H1 (cell line): ENCODE measurements around the gene ANO2. TPM values are rescaled to one million over a fixed set of nuclear protein-coding genes. Genes with fewer than 3 reads are reported as not detected.

Experiments
- CTCF ChIA-PET: fragments of 300-600 bp; sonication (Branson Sonifier 250); formaldehyde crosslinking; loops from one replicate; lab custom pipeline; 2021; ENCODE audit not compliant: partially characterized antibody; lab: Charles Lee
- POLR2A ChIA-PET: fragments of 300-600 bp; sonication (Branson Sonifier 250); formaldehyde crosslinking; loops from one replicate; lab custom pipeline; 2021; ENCODE audit warnings: inconsistent platforms; ENCODE audit not compliant: partially characterized antibody; lab: Charles Lee
- DNase-seq, 2 experiments: peaks; one replicate each; pipeline versions ENCODE4 v3.0.0 to v3.0.0-alpha.2; 2010 to 2022; ENCODE audit warnings: low spot score in 2 of 2, low read depth in 1 of 2, mixed read lengths in 1 of 2
- FAIRE-seq: peaks from 2 replicates; lab custom pipeline; 2011; peaks lifted over from hg19 to GRCh38; lab: Jason Lieb, UNC
- H2AFZ ChIP-seq: 2 replicates; pipeline ENCODE4 v1.8.1; 2012; ENCODE audit warnings: low read length, inconsistent platforms
- H2AK5ac ChIP-seq: 2 replicates; pipeline ENCODE4 v1.6.1; 2013; ENCODE audit warnings: low read depth, low read length
- H2BK120ac ChIP-seq: replicated peaks from 2 replicates; pipeline ENCODE3; 2013; ENCODE audit warnings: low read depth, low read length, inconsistent platforms
- H2BK12ac ChIP-seq: 2 replicates; pipeline ENCODE4 v1.6.1; 2013; ENCODE audit warnings: low read depth, low read length
- H2BK15ac ChIP-seq: 2 replicates; pipeline ENCODE4 v1.6.1; 2013; ENCODE audit warnings: low read length
- H2BK20ac ChIP-seq: 2 replicates; pipeline ENCODE4 v1.6.1; 2013; ENCODE audit warnings: low read length
- H2BK5ac ChIP-seq: 2 replicates; pipeline ENCODE4 v1.6.1; 2013; ENCODE audit warnings: low read depth, low read length
- H3K14ac ChIP-seq: 2 replicates; pipeline ENCODE4 v1.6.1; 2013; ENCODE audit warnings: inconsistent platforms; ENCODE audit not compliant: insufficient read length
- H3K18ac ChIP-seq: 2 replicates; pipeline ENCODE4 v1.6.1; 2013; ENCODE audit warnings: low read length; ENCODE audit errors: extremely low read depth
- H3K23ac ChIP-seq: 2 replicates; pipeline ENCODE4 v1.6.1; 2013; ENCODE audit warnings: inconsistent platforms; ENCODE audit not compliant: insufficient read length
- H3K23me2 ChIP-seq: 2 replicates; pipeline ENCODE4 v1.6.1; 2013; ENCODE audit warnings: low read depth, low read length
- H3K27ac ChIP-seq: 2 replicates; pipeline ENCODE4 v1.6.1; 2011; ENCODE audit warnings: low read depth, low read length, inconsistent platforms
- H3K27me3 ChIP-seq, 4 experiments: replicated peaks in 1 of 4; 1 replicate in 1 of 4; 2 replicates in 3 of 4; pipeline versions ENCODE4 v1.6.1 to v1.8.1; 2011 to 2013; ENCODE audit warnings: low read length in 3 of 4, mild to moderate bottlenecking in 3 of 4, inconsistent platforms in 2 of 4, mixed read lengths in 2 of 4, moderate library complexity in 1 of 4; ENCODE audit not compliant: control insufficient read depth in 3 of 4, insufficient read depth in 3 of 4; ENCODE audit errors: extremely low read depth in 1 of 4
- H3K36me3 ChIP-seq, 4 experiments: 2 replicates each; pipeline versions ENCODE4 v1.6.1 to v1.8.1; 2011 to 2013; ENCODE audit warnings: mild to moderate bottlenecking in 4 of 4, low read length in 3 of 4, moderate library complexity in 2 of 4, control low read depth in 1 of 4, inconsistent platforms in 1 of 4; ENCODE audit not compliant: insufficient read depth in 4 of 4, control insufficient read depth in 2 of 4
- H3K4ac ChIP-seq: replicated peaks from 2 replicates; pipeline ENCODE3; 2013; ENCODE audit warnings: low read length, low read depth, mixed read lengths, inconsistent platforms; ENCODE audit not compliant: insufficient read length
- H3K4me1 ChIP-seq, 4 experiments: replicated peaks in 1 of 4; 1 replicate in 1 of 4; 2 replicates in 3 of 4; pipeline versions ENCODE4 v1.6.1 to v1.8.1; 2011 to 2013; ENCODE audit warnings: low read length in 3 of 4, inconsistent platforms in 2 of 4, mixed read lengths in 1 of 4; ENCODE audit not compliant: insufficient read depth in 4 of 4, control insufficient read depth in 3 of 4
- H3K4me2 ChIP-seq, 2 experiments: 2 replicates each; pipeline versions ENCODE4 v1.6.1 to v1.8.1; 2011 to 2013; ENCODE audit warnings: low read depth in 2 of 2, low read length in 2 of 2, control low read depth in 1 of 2, inconsistent platforms in 1 of 2, mild to moderate bottlenecking in 1 of 2; ENCODE audit not compliant: insufficient read depth in 1 of 2
- H3K4me3 ChIP-seq, 4 experiments: fragments of 200-600, 300-600 bp in 1 of 4; sonication (generic), shearing (Covaris generic), sonication (Bioruptor Twin) in 1 of 4; 2 replicates each; pipeline versions ENCODE4 v1.5.1 to v1.8.1; 2011 to 2016; ENCODE audit warnings: low read length in 4 of 4, low read depth in 3 of 4, control low read depth in 2 of 4, inconsistent platforms in 2 of 4, mild to moderate bottlenecking in 2 of 4, mixed read lengths in 1 of 4, moderate library complexity in 1 of 4; ENCODE audit not compliant: insufficient read depth in 2 of 4; ENCODE audit errors: extremely low read depth in 1 of 4
- H3K56ac ChIP-seq: replicated peaks from 2 replicates; pipeline ENCODE3; 2013; ENCODE audit warnings: low read depth, mild to moderate bottlenecking, mixed read lengths, low read length, inconsistent platforms; ENCODE audit not compliant: insufficient read length
- H3K79me1 ChIP-seq: 2 replicates; pipeline ENCODE4 v1.6.1; 2013; ENCODE audit warnings: low read depth, low read length, control low read depth
- H3K79me2 ChIP-seq, 2 experiments: 2 replicates each; pipeline versions ENCODE4 v1.6.1 to v1.8.1; 2012 to 2013; ENCODE audit warnings: low read length in 2 of 2, mild to moderate bottlenecking in 2 of 2, inconsistent platforms in 1 of 2; ENCODE audit not compliant: insufficient read depth in 2 of 2, control insufficient read depth in 1 of 2
- H3K9ac ChIP-seq, 4 experiments: replicated peaks in 1 of 4; 1 replicate in 1 of 4; 2 replicates in 3 of 4; pipeline versions ENCODE4 v1.6.1 to v1.8.1; 2011 to 2013; ENCODE audit warnings: low read depth in 3 of 4, low read length in 3 of 4, control low read depth in 2 of 4, mild to moderate bottlenecking in 2 of 4, moderate library complexity in 2 of 4, inconsistent platforms in 1 of 4; ENCODE audit errors: extremely low read depth in 1 of 4
- H3K9me3 ChIP-seq, 2 experiments: 2 replicates each; pipeline versions ENCODE4 v1.6.1 to v1.8.1; 2012 to 2013; ENCODE audit warnings: mild to moderate bottlenecking in 2 of 2, moderate library complexity in 2 of 2, control low read depth in 1 of 2, inconsistent platforms in 1 of 2, low read depth in 1 of 2, low read length in 1 of 2, mixed read lengths in 1 of 2; ENCODE audit not compliant: insufficient read depth in 2 of 2
- H4K20me1 ChIP-seq, 2 experiments: replicated peaks in 1 of 2; 2 replicates each; pipeline versions ENCODE3 to v1.8.1; 2011 to 2013; ENCODE audit warnings: inconsistent platforms in 2 of 2, low read length in 2 of 2, mild to moderate bottlenecking in 1 of 2; ENCODE audit not compliant: insufficient read depth in 2 of 2, control insufficient read depth in 1 of 2
- H4K5ac ChIP-seq: 2 replicates; pipeline ENCODE4 v1.6.1; 2013; ENCODE audit warnings: low read length, low read depth, mixed read lengths, inconsistent platforms; ENCODE audit not compliant: insufficient read length
- H4K8ac ChIP-seq: 2 replicates; pipeline ENCODE4 v1.8.0; 2013; ENCODE audit warnings: mild to moderate bottlenecking, moderate library complexity, low read length, inconsistent platforms; ENCODE audit not compliant: insufficient read depth; ENCODE audit errors: extremely low read depth
- H4K91ac ChIP-seq: replicated peaks from 2 replicates; pipeline ENCODE3; 2013; ENCODE audit warnings: low read length, mixed read lengths, inconsistent platforms; ENCODE audit not compliant: insufficient read length
- ASH2L ChIP-seq: fragments of 200-600, 300-600 bp; sonication (generic); IDR thresholded peaks from one replicate; pipeline ENCODE4 v1.7.1; 2017; ENCODE audit warnings: low read length
- BACH1 ChIP-seq: IDR thresholded peaks from 2 replicates; pipeline ENCODE4 v1.6.1; 2012; ENCODE audit warnings: low read length, improper control_type of control experiment
- CHD1 ChIP-seq: IDR thresholded peaks from 2 replicates; pipeline ENCODE4 v1.6.1; 2012; ENCODE audit warnings: low read depth, low read length, improper control_type of control experiment
- CTBP2 ChIP-seq: IDR thresholded peaks from 2 replicates; pipeline ENCODE4 v1.7.0; 2011; ENCODE audit warnings: borderline replicate concordance, mild to moderate bottlenecking, moderate library complexity, mixed read lengths, low read length; ENCODE audit not compliant: insufficient read depth, insufficient read length
- EP300 ChIP-seq, 2 experiments: IDR thresholded peaks; 1 replicate in 1 of 2; 2 replicates in 1 of 2; pipeline ENCODE4 v1.6.1; 2011 to 2012; ENCODE audit warnings: low read depth in 2 of 2, low read length in 2 of 2, mild to moderate bottlenecking in 2 of 2, borderline replicate concordance in 1 of 2, inconsistent platforms in 1 of 2, moderate library complexity in 1 of 2
- GTF2F1 ChIP-seq: IDR thresholded peaks from 2 replicates; pipeline ENCODE4 v1.6.1; 2012; ENCODE audit warnings: low read depth, low read length, improper control_type of control experiment, borderline replicate concordance
- HDAC2 ChIP-seq, 2 experiments: fragments of 300-600 bp in 1 of 2; sonication (generic) in 1 of 2; IDR thresholded peaks; 2 replicates each; pipeline ENCODE4 v1.6.1; 2011 to 2012; ENCODE audit warnings: low read depth in 2 of 2, low read length in 2 of 2, mild to moderate bottlenecking in 2 of 2, moderate library complexity in 2 of 2, borderline replicate concordance in 1 of 2, inconsistent platforms in 1 of 2
- NRF1 ChIP-seq: IDR thresholded peaks from 2 replicates; pipeline ENCODE4 v1.6.1; 2011; ENCODE audit warnings: mild to moderate bottlenecking, low read depth, low read length, improper control_type of control experiment
- POLR2A ChIP-seq, 2 experiments: IDR thresholded peaks; 1 replicate in 1 of 2; 2 replicates in 1 of 2; pipeline ENCODE4 v1.6.1; 2011; ENCODE audit warnings: low read depth in 2 of 2, low read length in 2 of 2, mild to moderate bottlenecking in 2 of 2; ENCODE audit errors: control extremely low read depth in 1 of 2
- SAP30 ChIP-seq: fragments of 300-600 bp; sonication (generic); IDR thresholded peaks from 2 replicates; pipeline ENCODE4 v1.7.1; 2012; ENCODE audit warnings: low read length, moderate library complexity, mild to moderate bottlenecking, inconsistent platforms; ENCODE audit not compliant: insufficient read depth, insufficient replicate concordance
- SP1 ChIP-seq: IDR thresholded peaks from 2 replicates; pipeline ENCODE4 v1.6.1; 2011; ENCODE audit warnings: low read depth, low read length
- TCF12 ChIP-seq: IDR thresholded peaks from 2 replicates; pipeline ENCODE4 v1.6.1; 2011; ENCODE audit warnings: low read depth, mild to moderate bottlenecking, low read length
- whole genome bisulfite sequencing, 2 experiments: shearing (Covaris generic) in 1 of 2; methylation state at CpG; one replicate each; pipeline versions ENCODE4 v1.1.6 to v1.1.7; 2013 to 2015; ENCODE audit warnings: low lambda C conversion rate in 2 of 2, mixed read lengths in 2 of 2, inconsistent platforms in 1 of 2, low coverage in 1 of 2, missing lambda C conversion rate in 1 of 2; ENCODE audit not compliant: insufficient replicate concordance in 2 of 2, insufficient coverage in 1 of 2, insufficient read length in 1 of 2; ENCODE audit errors: extremely low coverage in 1 of 2, missing lambda C conversion rate in 1 of 2; 5-methylcytosine and 5-hydroxymethylcytosine counted together
- polyA plus RNA-seq, 7 experiments: library from polyadenylated mRNA; depleted of rRNA in 3 of 7; stranded (reverse) in 5 of 7; unstranded in 2 of 7; fragments of >200 nt in 5 of 7; fragments of 200-250 nt in 2 of 7; gene quantifications; 1 replicate in 5 of 7; 2 replicates in 1 of 7; 4 replicates in 1 of 7; pipeline versions ENCODE4 v1.2.1 to v1.2.3, GENCODE V29; 2011 to 2013; ENCODE audit warnings: missing spikeins in 2 of 7, mixed read lengths in 2 of 7
- total RNA-seq: library from RNA; stranded (reverse); fragmentation: NEBNext Ultra II Directional; extraction: Animal tissue kit (Norgen Biotek cat#: 25700); gene quantifications from 2 replicates; pipeline ENCODE4 v1.2.1, GENCODE V29; 2021
- TF ChIP-seq, protein P1 (sequence below): IDR thresholded peaks from 2 replicates; pipeline ENCODE4 v1.6.1; 2011; ENCODE audit warnings: low read length, improper control_type of control experiment

The ANO2 gene
- total and polyA plus RNA-seq, 2 of the 8 experiments (the other 6 are each of a cell fraction or from before 2014, with no cell fraction given), result 1.9 to 5.5 TPM

DNA sequence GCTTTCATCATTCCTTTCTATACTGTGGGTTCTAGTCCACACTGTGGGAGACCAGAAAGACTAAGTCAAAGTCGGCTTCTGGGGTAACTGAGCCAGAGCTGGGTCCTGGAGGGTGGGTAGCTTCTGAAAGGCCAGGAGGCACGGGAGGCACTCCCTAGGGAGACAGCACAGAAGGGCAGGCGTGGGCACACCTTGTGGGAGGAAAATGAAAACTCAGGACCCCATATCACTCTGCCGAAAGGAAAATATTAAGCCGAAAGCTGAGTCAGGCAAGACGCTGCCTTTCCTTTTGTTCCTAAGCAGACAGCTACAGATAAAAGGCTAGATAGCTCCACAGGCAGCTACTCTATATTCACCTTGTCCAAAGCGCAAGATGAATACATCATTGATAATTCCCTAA, 20.7 kb downstream of the ANO2 start:
- FAIRE-seq (no peak), DNase-seq (no peak)
- Histone ChIP-seq H3K27me3 (no peaks in the 10 kb centered on the region), H3K23ac (no peak overlapping the region), H3K14ac (no peak overlapping the region), H2BK15ac (no peak overlapping the region), H3K9ac (no peak overlapping the region), H3K56ac (no peak overlapping the region), H4K5ac (no peak overlapping the region), H3K9me3 (no peaks in the 10 kb centered on the region), H3K79me1 (no peaks in the 10 kb centered on the region), H3K36me3 (no peaks in the 10 kb centered on the region), H2BK20ac (no peak overlapping the region), H3K4me2 (no peak overlapping the region), H4K8ac (no peak overlapping the region), H2AK5ac (no peak overlapping the region), H2BK12ac (no peak overlapping the region), H4K20me1 (no peaks in the 10 kb centered on the region), H3K23me2 (peaks cover 4% of the 10 kb centered on the region; the same call in 1 of the 2 replicates), H3K4me1 (no peaks in the 10 kb centered on the region), H4K91ac (no peak overlapping the region), H3K4me3 (no peak overlapping the region), H3K4ac (no peak overlapping the region), H2AFZ (no peak overlapping the region), H3K79me2 (no peaks in the 10 kb centered on the region), H2BK120ac (no peak overlapping the region), H3K27ac (no peak overlapping the region), H2BK5ac (no peak overlapping the region), H3K18ac (no peak overlapping the region)
- POLR2A ChIA-PET, result interaction anchor here (1.3 kb wide), 1 partner anchor 21 kb away, joined by 4 read pairs; the partner anchor contains the start of gene ANO2
- WGBS, 2 experiments, result 89% methylated on average over 7 of the region's 7 CpGs; no CpG with 5 or more reads in 1 of the 2 experiments
- CTCF ChIA-PET, result interaction anchor here (0.6 to 2.5 kb wide), 7 partner anchors 10 to 836 kb away, joined by 3 to 8 read pairs (median 4); no protein-coding TSS in a partner anchor
- TF ChIP-seq ASH2L (no peak), NRF1 (no peak), CHD1 (no peak), TCF12 (no peak), SP1 (no peak), BACH1 (no peak), EP300 (IDR thresholded peaks at IDR 0.05; ENCODE audit: borderline replicate concordance in 1 of 2, low read depth in 2 of 2, low read length in 2 of 2) (no peak), GTF2F1 (no peak), SAP30 (no peak), CTBP2 (no peak), POLR2A (IDR thresholded peaks at IDR 0.05; ENCODE audit: control extremely low read depth in 1 of 2, low read depth in 2 of 2, low read length in 2 of 2) (no peak), HDAC2 (IDR thresholded peaks at IDR 0.05; ENCODE audit: borderline replicate concordance in 1 of 2, low read depth in 2 of 2, low read length in 2 of 2) (no peak)
- TF ChIP-seq, protein P1, sequence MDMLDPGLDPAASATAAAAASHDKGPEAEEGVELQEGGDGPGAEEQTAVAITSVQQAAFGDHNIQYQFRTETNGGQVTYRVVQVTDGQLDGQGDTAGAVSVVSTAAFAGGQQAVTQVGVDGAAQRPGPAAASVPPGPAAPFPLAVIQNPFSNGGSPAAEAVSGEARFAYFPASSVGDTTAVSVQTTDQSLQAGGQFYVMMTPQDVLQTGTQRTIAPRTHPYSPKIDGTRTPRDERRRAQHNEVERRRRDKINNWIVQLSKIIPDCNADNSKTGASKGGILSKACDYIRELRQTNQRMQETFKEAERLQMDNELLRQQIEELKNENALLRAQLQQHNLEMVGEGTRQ, result no peak
